OCI-LY7 (cell line): ENCODE results near the gene CST6. TPM values are rescaled to one million over a fixed set of nuclear protein-coding genes. Genes with fewer than 3 reads are reported as not detected.

Source experiments
- BruUV-seq: library from RNA; stranded (reverse); fragments of 400-500 nt; replicated peaks from 2 replicates; lab custom pipeline; 2021; lab: Mats Ljungman, UMichigan
- CTCF ChIA-PET: fragments of 300-600 bp; sonication (Branson Sonifier 250); formaldehyde crosslinking; loops from one replicate; lab custom pipeline; 2022; ENCODE audit warnings: antibody characterized with exemption; ENCODE audit not compliant: unreplicated experiment; lab: Charles Lee
- POLR2A ChIA-PET: fragments of 300-600 bp; sonication (Branson Sonifier 250); formaldehyde crosslinking; loops from one replicate; lab custom pipeline; 2022; ENCODE audit warnings: antibody characterized with exemption; lab: Charles Lee
- DNase-seq: peaks from one replicate; pipeline ENCODE4 v3.0.0-alpha.2; 2015; ENCODE audit warnings: low spot score
- H2AFZ ChIP-seq: fragments of 200-600 bp; sonication (generic), shearing (Covaris generic); 2 replicates; pipeline ENCODE4 v1.6.1; 2014; ENCODE audit warnings: mild to moderate bottlenecking, antibody characterized with exemption, low read length, moderate library complexity
- H3K27ac ChIP-seq: fragments of 200-600 bp; sonication (generic); 2 replicates; pipeline ENCODE4 v1.5.1; 2014; ENCODE audit warnings: mixed run types, low read depth, mild to moderate bottlenecking, moderate library complexity, low read length, inconsistent platforms; ENCODE audit not compliant: poor library complexity, severe bottlenecking
- H3K36me3 ChIP-seq: fragments of 200-600 bp; sonication (generic); 2 replicates; pipeline ENCODE4 v1.6.1; 2014; ENCODE audit warnings: mild to moderate bottlenecking, antibody characterized with exemption, low read length, moderate library complexity, mixed read lengths; ENCODE audit not compliant: insufficient read depth
- H3K4me1 ChIP-seq: fragments of 200-600 bp; sonication (generic); 2 replicates; pipeline ENCODE4 v1.5.1; 2014; ENCODE audit warnings: mild to moderate bottlenecking, low read length; ENCODE audit not compliant: insufficient read depth, poor library complexity, severe bottlenecking
- H3K4me2 ChIP-seq: fragments of 200-600 bp; sonication (generic); 2 replicates; pipeline ENCODE4 v1.6.1; 2014; ENCODE audit warnings: mild to moderate bottlenecking, low read length
- H3K4me3 ChIP-seq: fragments of 200-600 bp; sonication (generic); 2 replicates; pipeline ENCODE4 v1.5.1; 2014; ENCODE audit warnings: mild to moderate bottlenecking, low read depth, low read length; ENCODE audit not compliant: poor library complexity, severe bottlenecking
- H3K79me2 ChIP-seq: fragments of 200-600 bp; sonication (generic); 2 replicates; pipeline ENCODE4 v1.6.1; 2016; ENCODE audit warnings: low read depth, mild to moderate bottlenecking, low read length, moderate library complexity, mixed read lengths; ENCODE audit not compliant: insufficient read depth
- H3K9me2 ChIP-seq: fragments of 200-600 bp; sonication (generic); 2 replicates; pipeline ENCODE4 v1.6.1; 2016; ENCODE audit warnings: mild to moderate bottlenecking, low read length, mixed read lengths; ENCODE audit not compliant: insufficient read depth
- H3K9me3 ChIP-seq: fragments of 200-600 bp; sonication (generic); 2 replicates; pipeline ENCODE4 v1.6.1; 2014; ENCODE audit warnings: mild to moderate bottlenecking, mixed run types, low read length, mixed read lengths
- H4K20me1 ChIP-seq: fragments of 200-600 bp; sonication (generic); 2 replicates; pipeline ENCODE4 v1.6.1; 2014; ENCODE audit warnings: mild to moderate bottlenecking, antibody characterized with exemption, low read length, moderate library complexity, mixed read lengths; ENCODE audit not compliant: insufficient read depth
- CTCF ChIP-seq: fragments of 200-600 bp; sonication (generic); conservative IDR thresholded peaks from 2 replicates; pipeline ENCODE4 v1.5.1; 2014; ENCODE audit warnings: mild to moderate bottlenecking, antibody characterized with exemption, low read length, moderate library complexity, mixed read lengths
- EZH2phosphoT487 ChIP-seq: fragments of 200-600 bp; sonication (generic); IDR thresholded peaks from 2 replicates; pipeline ENCODE4 v1.6.1; 2018; ENCODE audit warnings: low read depth, borderline replicate concordance, mild to moderate bottlenecking, mixed run types, antibody characterized with exemption, low read length, moderate library complexity, mixed read lengths
- intact Hi-C: fragments of 100-400 bp; cut with micrococcal nuclease; formaldehyde crosslinking; loops from one replicate; pipeline ENCODE4 v1.10.0; 2022; ENCODE audit not compliant: unreplicated experiment
- total RNA-seq, 2 experiments: library from RNA; depleted of rRNA in 1 of 2; stranded (reverse); fragments of >200 nt in 1 of 2; shearing (Covaris generic) in 1 of 2; gene quantifications; 2 replicates each; pipeline ENCODE4 v1.2.3, GENCODE V29; 2014 to 2022

The CST6 gene
- total RNA-seq, 2 experiments from 2014 or later: not detected

- Histone ChIP-seq H3K4me1 (peaks cover 15% of the 10 kb centered on the region), H3K27ac (no peak overlapping the region), H4K20me1 (no peaks in the 10 kb centered on the region), H3K79me2 (no peaks in the 10 kb centered on the region), H3K4me3 (peak overlapping the region; percentile 16), H3K36me3 (no peaks in the 10 kb centered on the region), H2AFZ (peak overlapping the region; percentile 41; the same call in 1 of the 2 replicates), H3K4me2 (peak overlapping the region; percentile 61), H3K9me3 (no peaks in the 10 kb centered on the region), H3K9me2 (no peaks in the 10 kb centered on the region)
- ChIA-PET POLR2A (interaction anchor here (0.9 to 1.7 kb wide), 3 partner anchors 9 to 186 kb away, joined by 3 to 5 read pairs (median 3); partner anchors contain the start of gene CFL1), CTCF (interaction anchor here (0.5 to 2.0 kb wide), 8 partner anchors 9 to 92 kb away, joined by 3 to 7 read pairs (median 5); no protein-coding TSS in a partner anchor)
- BruUV-seq: no TSS peak
- DNase-seq: no peak
- intact Hi-C loops: no loop called here
- no peak for TF ChIP-seq EZH2phosphoT487
- no peak for TF ChIP-seq CTCF
Measured at GRCh38 chr11:66044757-66045156, 32.9 kb downstream of the CST6 start.

DNA sequence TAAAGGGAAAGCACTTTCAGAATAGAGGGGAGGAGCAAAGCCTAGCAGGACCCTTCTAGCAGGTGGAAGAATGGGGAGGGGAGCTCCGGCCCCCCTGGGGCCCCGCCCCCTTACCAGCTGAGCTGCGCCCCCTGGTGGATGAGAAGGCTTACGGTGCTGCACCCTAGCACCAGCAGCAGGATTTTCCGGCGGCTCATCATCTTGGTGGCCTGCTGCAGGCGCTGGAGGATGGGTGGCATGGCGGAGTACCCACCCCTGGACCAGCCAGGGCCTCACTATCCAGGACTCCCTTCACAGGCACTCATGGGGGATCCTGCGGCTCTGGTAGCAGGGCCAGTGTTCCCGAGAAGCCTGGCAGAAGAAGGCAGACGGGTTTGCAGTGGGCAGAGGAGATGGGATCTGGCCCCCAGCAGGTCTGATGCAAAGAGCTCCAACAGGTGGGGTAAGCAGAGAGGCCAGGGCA is 33.4 kb downstream of the CST6 start:
- POLR2A ChIA-PET: interaction anchor here (0.8 to 1.7 kb wide), 4 partner anchors 9 to 187 kb away, joined by 3 to 7 read pairs (median 4); partner anchors contain the start of gene CFL1
- H4K20me1 ChIP-seq: no peaks in the 10 kb centered on the region
- H3K4me1 ChIP-seq: peaks cover 15% of the 10 kb centered on the region
- peak overlapping the region; percentile 63; the same call in 1 of the 2 replicates for H2AFZ ChIP-seq
- intact Hi-C loops: no loop called here
- no peaks in the 10 kb centered on the region for H3K36me3 ChIP-seq
- no peaks in the 10 kb centered on the region for H3K9me3 ChIP-seq
- no peaks in the 10 kb centered on the region for H3K9me2 ChIP-seq
- H3K4me2 ChIP-seq: peak overlapping the region; percentile 61
- H3K79me2 ChIP-seq: no peaks in the 10 kb centered on the region
- H3K27ac ChIP-seq: no peak overlapping the region
- peak overlapping the region; percentile 16 for H3K4me3 ChIP-seq
- TF ChIP-seq CTCF: peak; percentile 94
- no peak for TF ChIP-seq EZH2phosphoT487
- peak; percentile 92 for DNase-seq
- CTCF ChIA-PET: interaction anchor here (0.5 to 2.0 kb wide), 8 partner anchors 9 to 92 kb away, joined by 3 to 7 read pairs (median 5); no protein-coding TSS in a partner anchor
- BruUV-seq: no TSS peak

DNA sequence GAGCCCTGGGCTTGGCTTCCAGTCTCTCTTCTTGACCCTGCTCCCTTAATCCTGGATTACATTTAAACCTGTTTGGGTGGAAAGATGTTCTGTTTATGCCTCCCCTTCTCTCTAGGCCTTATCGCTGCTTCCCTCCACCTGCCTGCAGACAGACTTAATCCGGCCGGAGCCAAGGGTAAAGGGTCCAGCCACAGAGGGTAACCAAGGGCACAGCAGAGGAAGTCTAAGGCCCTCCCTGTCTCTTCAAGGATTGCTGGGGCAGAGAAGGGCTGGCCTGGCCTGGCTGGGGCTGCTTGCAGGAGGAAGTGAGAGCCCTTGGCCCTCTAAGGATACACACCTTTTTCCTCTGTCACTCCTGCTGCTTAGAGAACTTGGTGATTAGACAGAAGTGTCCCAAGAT is 35.1 kb downstream of the CST6 start:
- POLR2A ChIA-PET: no interaction called here
- H3K4me1 ChIP-seq: peaks cover 25% of the 10 kb centered on the region
- no peak for DNase-seq
- no peaks in the 10 kb centered on the region for H3K36me3 ChIP-seq
- TF ChIP-seq CTCF (no peak), EZH2phosphoT487 (no peak)
- no peak overlapping the region for H3K4me2 ChIP-seq
- CTCF ChIA-PET: no interaction called here
- H3K9me2 ChIP-seq: no peaks in the 10 kb centered on the region
- H3K4me3 ChIP-seq: no peak overlapping the region
- intact Hi-C loops: no loop called here
- no peaks in the 10 kb centered on the region for H3K79me2 ChIP-seq
- no peaks in the 10 kb centered on the region for H4K20me1 ChIP-seq
- no peaks in the 10 kb centered on the region for H3K9me3 ChIP-seq
- BruUV-seq: no TSS peak
- no peak overlapping the region for H2AFZ ChIP-seq
- no peak overlapping the region for H3K27ac ChIP-seq
